Lower leg skin (tissue), 3 donors: ENCODE data around the gene EPHB3.

Source experiments
- POLR2A ChIP-seq, 2 donors: fragments of 450-650 bp; IDR thresholded peaks; one replicate each; pipeline ENCODE4 v1.6.1; 2016 to 2017; ENCODE audit warnings: antibody characterized with exemption in 2 of 2, mild to moderate bottlenecking in 1 of 2, moderate library complexity in 1 of 2
- TF ChIP-seq, protein P1 (sequence below), 3 donors: fragments of 450-650 bp; IDR thresholded peaks; one replicate each; pipeline ENCODE4 v1.5.1; 2016; ENCODE audit warnings: antibody characterized with exemption in 3 of 3, mild to moderate bottlenecking in 3 of 3, moderate library complexity in 2 of 3

DNA sequence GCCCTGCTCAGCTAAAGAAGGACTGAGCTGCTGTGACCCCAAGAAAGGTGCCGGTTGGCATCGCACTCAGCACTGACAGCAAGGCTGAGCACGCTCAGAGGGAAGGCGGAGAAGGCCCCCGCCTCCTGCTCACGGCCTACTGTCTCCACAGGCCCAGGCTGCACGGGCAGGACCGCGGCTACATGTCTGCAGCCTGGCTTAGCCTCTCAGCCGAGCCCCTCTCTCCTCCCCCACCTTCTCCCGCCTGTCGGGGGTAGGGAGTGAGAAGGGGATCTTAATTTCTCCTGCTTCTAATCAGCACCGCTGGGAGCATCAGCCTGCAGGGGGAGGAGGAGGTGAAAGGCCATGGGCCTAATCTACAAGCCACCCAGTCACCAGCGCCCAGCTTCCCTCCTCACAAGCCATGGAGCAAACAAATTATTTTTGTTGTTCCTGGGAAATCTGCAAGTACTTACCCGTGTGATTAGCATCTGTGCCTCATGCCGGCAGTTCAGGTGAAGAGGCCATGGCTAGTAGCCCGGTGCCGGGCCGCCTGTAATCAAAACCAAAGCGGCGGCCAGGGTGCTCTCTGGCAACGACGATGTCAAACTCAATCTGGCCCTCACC, 68.1 kb downstream of the EPHB3 start:
- TF ChIP-seq, protein P1, sequence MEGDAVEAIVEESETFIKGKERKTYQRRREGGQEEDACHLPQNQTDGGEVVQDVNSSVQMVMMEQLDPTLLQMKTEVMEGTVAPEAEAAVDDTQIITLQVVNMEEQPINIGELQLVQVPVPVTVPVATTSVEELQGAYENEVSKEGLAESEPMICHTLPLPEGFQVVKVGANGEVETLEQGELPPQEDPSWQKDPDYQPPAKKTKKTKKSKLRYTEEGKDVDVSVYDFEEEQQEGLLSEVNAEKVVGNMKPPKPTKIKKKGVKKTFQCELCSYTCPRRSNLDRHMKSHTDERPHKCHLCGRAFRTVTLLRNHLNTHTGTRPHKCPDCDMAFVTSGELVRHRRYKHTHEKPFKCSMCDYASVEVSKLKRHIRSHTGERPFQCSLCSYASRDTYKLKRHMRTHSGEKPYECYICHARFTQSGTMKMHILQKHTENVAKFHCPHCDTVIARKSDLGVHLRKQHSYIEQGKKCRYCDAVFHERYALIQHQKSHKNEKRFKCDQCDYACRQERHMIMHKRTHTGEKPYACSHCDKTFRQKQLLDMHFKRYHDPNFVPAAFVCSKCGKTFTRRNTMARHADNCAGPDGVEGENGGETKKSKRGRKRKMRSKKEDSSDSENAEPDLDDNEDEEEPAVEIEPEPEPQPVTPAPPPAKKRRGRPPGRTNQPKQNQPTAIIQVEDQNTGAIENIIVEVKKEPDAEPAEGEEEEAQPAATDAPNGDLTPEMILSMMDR (IDR thresholded peaks at IDR 0.05), result no peak
- no peak for TF ChIP-seq POLR2A (IDR thresholded peaks at IDR 0.05)
